ENCODE measurements around the gene ZNHIT3. TPM values are rescaled to one million over a fixed set of nuclear protein-coding genes. Genes with fewer than 3 reads are reported as not detected.

ZNHIT3 gene
- total RNA-seq, 1 experiment from 2014 or later = 37.9 TPM

DNA sequence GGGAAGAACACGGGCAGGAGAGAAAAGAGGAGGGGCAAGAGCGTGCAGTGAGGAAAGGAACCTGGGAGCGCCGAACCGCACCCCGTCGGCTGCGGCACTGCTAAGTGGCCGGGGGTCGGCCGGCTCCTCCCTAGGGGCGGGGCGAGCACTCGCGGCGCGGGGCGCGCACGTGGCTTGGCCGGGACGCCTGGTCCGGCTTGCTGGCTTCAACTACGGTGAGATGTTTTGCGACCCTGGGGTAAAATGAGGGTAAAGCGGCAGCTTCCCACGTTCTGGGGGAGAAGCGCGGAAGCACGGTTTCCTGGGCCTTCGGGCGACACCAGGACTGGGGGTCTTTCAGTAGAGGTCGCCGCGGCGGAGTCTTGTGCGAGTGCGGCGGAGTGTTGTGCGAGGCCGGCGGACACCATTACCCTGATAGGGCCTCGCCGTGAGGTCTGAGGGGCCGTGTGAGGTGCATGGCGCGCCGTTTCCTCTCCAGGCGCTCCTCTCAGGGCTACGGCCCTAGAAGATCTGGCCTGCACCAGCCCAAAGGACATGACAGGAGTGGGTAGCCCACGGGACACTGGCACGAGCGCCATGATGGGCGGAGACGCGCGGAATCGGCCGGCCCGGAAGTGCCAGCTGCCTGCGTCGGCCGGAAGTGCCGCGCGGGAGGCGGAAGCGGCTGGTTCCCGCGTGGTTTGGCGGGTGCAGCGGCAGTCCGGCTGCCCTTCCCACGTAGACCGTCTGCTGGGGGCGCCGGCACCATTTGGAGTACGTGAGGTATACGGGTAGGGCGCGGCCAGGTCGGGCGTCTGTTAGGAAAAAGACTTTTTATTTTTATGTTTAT lies 48.6 kb downstream of the ZNHIT3 start, which contains the start of the genes MYO19 and PIGW:
Gene MYO19 (minus strand): TSS at position 29 of the 829 bp plus-strand sequence. CDS start 2,330 bp downstream, outside the sequence.
Gene PIGW (plus strand): TSS at position 148 of the 829 bp plus-strand sequence. CDS start 2,115 bp downstream, outside the sequence.
- peak within 1 kb of the TSS; percentile 98 for H3K9ac ChIP-seq (ENCODE audit: low read length)
- DNase-seq = peak; percentile 84
- peaks cover 29% of the 10 kb centered on the region for H3K4me1 ChIP-seq (ENCODE audit: insufficient read depth, low read length)
- H3K9me3 ChIP-seq (ENCODE audit: low read length) = no peaks in the 10 kb centered on the region
- peak within 1 kb of the TSS; percentile 83 for H2AFZ ChIP-seq (ENCODE audit: low read length)
- H3F3A ChIP-seq (ENCODE audit: low read length, unreplicated experiment) = no peaks in the 10 kb centered on the region
- peak within 1 kb of the TSS; percentile 81 for H3K4me3 ChIP-seq (ENCODE audit: low read length)
- H4K20me1 ChIP-seq (ENCODE audit: low read length) = no peaks in the 10 kb centered on the region
- CTCF ChIA-PET = no interaction called here
- intact Hi-C loops (cut with micrococcal nuclease) = no loop called here
- H3K27ac ChIP-seq (ENCODE audit: low read length) = peak within 1 kb of the TSS; percentile 93
- TF ChIP-seq, protein P1, sequence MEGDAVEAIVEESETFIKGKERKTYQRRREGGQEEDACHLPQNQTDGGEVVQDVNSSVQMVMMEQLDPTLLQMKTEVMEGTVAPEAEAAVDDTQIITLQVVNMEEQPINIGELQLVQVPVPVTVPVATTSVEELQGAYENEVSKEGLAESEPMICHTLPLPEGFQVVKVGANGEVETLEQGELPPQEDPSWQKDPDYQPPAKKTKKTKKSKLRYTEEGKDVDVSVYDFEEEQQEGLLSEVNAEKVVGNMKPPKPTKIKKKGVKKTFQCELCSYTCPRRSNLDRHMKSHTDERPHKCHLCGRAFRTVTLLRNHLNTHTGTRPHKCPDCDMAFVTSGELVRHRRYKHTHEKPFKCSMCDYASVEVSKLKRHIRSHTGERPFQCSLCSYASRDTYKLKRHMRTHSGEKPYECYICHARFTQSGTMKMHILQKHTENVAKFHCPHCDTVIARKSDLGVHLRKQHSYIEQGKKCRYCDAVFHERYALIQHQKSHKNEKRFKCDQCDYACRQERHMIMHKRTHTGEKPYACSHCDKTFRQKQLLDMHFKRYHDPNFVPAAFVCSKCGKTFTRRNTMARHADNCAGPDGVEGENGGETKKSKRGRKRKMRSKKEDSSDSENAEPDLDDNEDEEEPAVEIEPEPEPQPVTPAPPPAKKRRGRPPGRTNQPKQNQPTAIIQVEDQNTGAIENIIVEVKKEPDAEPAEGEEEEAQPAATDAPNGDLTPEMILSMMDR (conservative IDR thresholded peaks at IDR 0.05; ENCODE audit: low read depth, low read length) = no peak
- TF ChIP-seq EZH2phosphoT487 (IDR thresholded peaks at IDR 0.05; ENCODE audit: borderline replicate concordance, low read length) (0 out of 2 replicates have a peak, but pooled peaks have one; percentile 29), EZH2 (IDR thresholded peaks at IDR 0.05; ENCODE audit: low read length, unreplicated experiment) (no peak)
- POLR2A ChIA-PET (ENCODE audit: unreplicated experiment) = interaction anchor here (0.6 kb wide), 1 partner anchor 9 kb away, joined by 3 read pairs; no protein-coding TSS in a partner anchor
- H3K36me3 ChIP-seq (ENCODE audit: low read depth, low read length) = peaks cover 26% of the 10 kb centered on the region; the same call in 1 of the 2 replicates
- peak; percentile 83 for ATAC-seq
- H3K79me2 ChIP-seq (ENCODE audit: low read length) = peaks cover 57% of the 10 kb centered on the region
- H3K27me3 ChIP-seq (ENCODE audit: low read length) = no peaks in the 10 kb centered on the region
- peak within 1 kb of the TSS; percentile 92 for H3K4me2 ChIP-seq (ENCODE audit: low read length)
- H3K9me2 ChIP-seq (replicated peaks; ENCODE audit: low read length) = no peaks in the 10 kb centered on the region
- no TSS peak for BruUV-seq (replicated peaks)

DNA sequence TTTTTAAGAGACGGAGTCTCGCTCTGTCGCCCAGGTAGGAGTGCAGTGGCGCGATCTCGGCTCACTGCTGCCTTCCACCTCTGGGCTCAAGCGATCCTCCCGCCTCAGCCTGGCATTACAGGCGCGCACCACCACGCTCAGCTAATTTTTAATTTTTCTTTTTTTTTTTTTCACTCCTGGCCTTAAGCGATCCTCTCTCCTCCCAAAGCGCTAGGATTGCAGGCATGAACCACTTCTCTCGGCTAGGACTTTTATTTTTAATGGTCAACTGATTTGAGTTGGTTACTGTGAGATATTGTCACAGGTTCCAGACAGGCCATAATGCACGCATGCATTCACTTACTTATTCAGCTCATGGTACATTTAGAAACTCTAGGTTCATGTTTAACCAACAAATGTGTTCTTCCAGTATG lies 49.2 kb downstream of the ZNHIT3 start:
- BruUV-seq (replicated peaks) = TSS peak; percentile 52

More for the DNA sequence above, 49.2 kb downstream of the ZNHIT3 start:
- peak overlapping the region; percentile 92 for H3K4me2 ChIP-seq (ENCODE audit: low read length)
- intact Hi-C loops (cut with micrococcal nuclease) = no loop called here
- peak overlapping the region; percentile 93 for H3K27ac ChIP-seq (ENCODE audit: low read length)
- peaks cover 57% of the 10 kb centered on the region for H3K79me2 ChIP-seq (ENCODE audit: low read length)
- peak overlapping the region; percentile 83 for H2AFZ ChIP-seq (ENCODE audit: low read length)
- H3K36me3 ChIP-seq (ENCODE audit: low read depth, low read length) = peaks cover 26% of the 10 kb centered on the region; the same call in 1 of the 2 replicates
- peaks cover 29% of the 10 kb centered on the region for H3K4me1 ChIP-seq (ENCODE audit: insufficient read depth, low read length)
- H3K4me3 ChIP-seq (ENCODE audit: low read length) = peak overlapping the region; percentile 81
- ATAC-seq (peak; percentile 15), DNase-seq (no peak)
- no peaks in the 10 kb centered on the region for H3K9me2 ChIP-seq (replicated peaks; ENCODE audit: low read length)
- no peaks in the 10 kb centered on the region for H4K20me1 ChIP-seq (ENCODE audit: low read length)
- H3F3A ChIP-seq (ENCODE audit: low read length, unreplicated experiment) = no peaks in the 10 kb centered on the region
- POLR2A ChIA-PET (ENCODE audit: unreplicated experiment) = interaction anchor here (0.6 kb wide), 1 partner anchor 8 kb away, joined by 3 read pairs; no protein-coding TSS in a partner anchor
- H3K9me3 ChIP-seq (ENCODE audit: low read length) = no peaks in the 10 kb centered on the region
- peak overlapping the region; percentile 98 for H3K9ac ChIP-seq (ENCODE audit: low read length)
- no peaks in the 10 kb centered on the region for H3K27me3 ChIP-seq (ENCODE audit: low read length)
- CTCF ChIA-PET = no interaction called here
- TF ChIP-seq EZH2phosphoT487 (IDR thresholded peaks at IDR 0.05; ENCODE audit: borderline replicate concordance, low read length) (no peak), EZH2 (IDR thresholded peaks at IDR 0.05; ENCODE audit: low read length, unreplicated experiment) (no peak)
- TF ChIP-seq, protein P1 (conservative IDR thresholded peaks at IDR 0.05; ENCODE audit: low read depth, low read length) = no peak
